H1 (cell line): Measurements from ENCODE around the gene ASTN2. TPM values are rescaled to one million over a fixed set of nuclear protein-coding genes. Genes with fewer than 3 reads are reported as not detected.

Experiments used
- BACH1 ChIP-seq: IDR thresholded peaks from 2 replicates; pipeline ENCODE4 v1.6.1; 2012; ENCODE audit warnings: low read length, improper control_type of control experiment
- CTBP2 ChIP-seq: IDR thresholded peaks from 2 replicates; pipeline ENCODE4 v1.7.0; 2011; ENCODE audit warnings: borderline replicate concordance, mild to moderate bottlenecking, moderate library complexity, mixed read lengths, low read length; ENCODE audit not compliant: insufficient read depth, insufficient read length
- RXRA ChIP-seq: IDR thresholded peaks from 2 replicates; pipeline ENCODE4 v1.6.1; 2011; ENCODE audit warnings: low read depth, mild to moderate bottlenecking, low read length, moderate library complexity; ENCODE audit not compliant: insufficient read depth
- SP1 ChIP-seq: IDR thresholded peaks from 2 replicates; pipeline ENCODE4 v1.6.1; 2011; ENCODE audit warnings: low read depth, low read length
- TAF7 ChIP-seq: optimal IDR thresholded peaks from 2 replicates; pipeline ENCODE3; 2011; ENCODE audit warnings: low read depth, mild to moderate bottlenecking, inconsistent platforms, low read length, moderate library complexity, borderline replicate concordance
- polyA plus RNA-seq, 7 experiments: library from polyadenylated mRNA; depleted of rRNA in 3 of 7; stranded (reverse) in 5 of 7; unstranded in 2 of 7; fragments of >200 nt in 5 of 7; fragments of 200-250 nt in 2 of 7; gene quantifications; 1 replicate in 5 of 7; 2 replicates in 1 of 7; 4 replicates in 1 of 7; pipeline versions ENCODE4 v1.2.1 to v1.2.3, GENCODE V29; 2011 to 2013; ENCODE audit warnings: missing spikeins in 2 of 7, mixed read lengths in 2 of 7
- total RNA-seq: library from RNA; stranded (reverse); fragmentation: NEBNext Ultra II Directional; extraction: Animal tissue kit (Norgen Biotek cat#: 25700); gene quantifications from 2 replicates; pipeline ENCODE4 v1.2.1, GENCODE V29; 2021
- TF ChIP-seq, protein P1 (sequence below): IDR thresholded peaks from 2 replicates; pipeline ENCODE4 v1.6.1; 2011; ENCODE audit warnings: low read length, improper control_type of control experiment

Gene ASTN2
- total and polyA plus RNA-seq, 2 of the 8 experiments (the other 6 are each of a cell fraction or from before 2014, with no cell fraction given): 8.2 to 13.7 TPM

DNA sequence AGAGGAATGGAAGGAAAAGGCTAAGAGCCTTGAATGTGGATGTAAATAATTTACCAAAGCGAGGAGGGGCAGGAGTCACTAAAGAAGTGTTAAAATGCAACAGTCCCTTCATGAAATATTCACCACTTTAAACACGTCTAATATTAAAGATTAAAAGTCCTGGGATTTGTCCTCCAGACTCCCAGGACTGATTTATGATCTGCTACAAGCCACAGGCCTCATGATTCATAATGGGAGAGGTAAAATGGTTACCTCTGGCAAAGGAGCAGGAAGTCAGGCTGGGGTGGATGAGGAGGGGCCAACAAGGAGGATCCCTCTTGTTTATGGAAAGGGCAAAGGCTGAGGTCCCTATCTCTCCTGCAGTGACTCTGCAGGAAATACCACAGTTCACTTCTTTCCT lies 435.4 kb downstream of the ASTN2 start (continued):
- TF ChIP-seq SP1: no peak
- no peak for TF ChIP-seq CTBP2
- TF ChIP-seq TAF7: no peak
- TF ChIP-seq RXRA: no peak
- TF ChIP-seq, protein P1, sequence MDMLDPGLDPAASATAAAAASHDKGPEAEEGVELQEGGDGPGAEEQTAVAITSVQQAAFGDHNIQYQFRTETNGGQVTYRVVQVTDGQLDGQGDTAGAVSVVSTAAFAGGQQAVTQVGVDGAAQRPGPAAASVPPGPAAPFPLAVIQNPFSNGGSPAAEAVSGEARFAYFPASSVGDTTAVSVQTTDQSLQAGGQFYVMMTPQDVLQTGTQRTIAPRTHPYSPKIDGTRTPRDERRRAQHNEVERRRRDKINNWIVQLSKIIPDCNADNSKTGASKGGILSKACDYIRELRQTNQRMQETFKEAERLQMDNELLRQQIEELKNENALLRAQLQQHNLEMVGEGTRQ: no peak
- TF ChIP-seq BACH1: no peak
- TF ChIP-seq, all 59 proteins: peak for 0
